Astrocyte (in vitro differentiated cells and primary cell): ENCODE measurements around the gene VWF.

Experiments used
- CTCF ChIP-seq: IDR thresholded peaks from 2 replicates; pipeline ENCODE4 v1.5.1; 2011; ENCODE audit warnings: low read depth, mild to moderate bottlenecking, inconsistent platforms, low read length, moderate library complexity; ENCODE audit not compliant: insufficient read depth
- EZH2 ChIP-seq: IDR thresholded peaks from 2 replicates; pipeline ENCODE4 v1.6.1; 2012; ENCODE audit warnings: mild to moderate bottlenecking, low read length, inconsistent platforms; ENCODE audit not compliant: insufficient read depth

- TF ChIP-seq EZH2 (no peak), CTCF (no peak)
Measured at GRCh38 chr12:6065131-6065862, 59.2 kb downstream of the VWF start.
